ENCODE measurements around the gene SCG3.

The SCG3 gene

GRCh38 chr15:51699373-51699772, 18.1 kb downstream of the SCG3 start:
- H3K27me3 ChIP-seq (ENCODE audit: low read length): peaks cover 2% of the 10 kb centered on the region; the same call in 1 of the 2 replicates
- no peaks in the 10 kb centered on the region for H3K9me3 ChIP-seq (ENCODE audit: insufficient read depth, low read length)
- H3K27ac ChIP-seq (ENCODE audit: low read depth, low read length): no peak overlapping the region
- no peak for TF ChIP-seq EZH2phosphoT487 (conservative IDR thresholded peaks at IDR 0.05; ENCODE audit: low read length)
- no peak for TF ChIP-seq CTCF (IDR thresholded peaks at IDR 0.05; ENCODE audit: insufficient read depth, low read length, poor library complexity, severe bottlenecking)
- H3K4me2 ChIP-seq (ENCODE audit: low read depth, low read length, poor library complexity, severe bottlenecking): no peak overlapping the region
- H3F3A ChIP-seq (ENCODE audit: insufficient read depth): no peaks in the 10 kb centered on the region
- H3K36me3 ChIP-seq (ENCODE audit: low read length): no peaks in the 10 kb centered on the region
- H2AFZ ChIP-seq (ENCODE audit: low read depth, low read length, severe bottlenecking): no peak overlapping the region
- no peaks in the 10 kb centered on the region for H3K79me2 ChIP-seq (ENCODE audit: insufficient read depth, low read length)
- no peak overlapping the region for H3K4me3 ChIP-seq (ENCODE audit: insufficient read depth, low read length, poor library complexity, severe bottlenecking)
- no peaks in the 10 kb centered on the region for H3K9me2 ChIP-seq (replicated peaks; ENCODE audit: insufficient read depth, low read length)
- H4K20me1 ChIP-seq (ENCODE audit: low read depth, low read length): no peaks in the 10 kb centered on the region
- H3K9ac ChIP-seq (ENCODE audit: low read length): no peak overlapping the region

- no peaks in the 10 kb centered on the region for H3K79me2 ChIP-seq (ENCODE audit: insufficient read depth, low read length)
- no peak overlapping the region for H3K9ac ChIP-seq (ENCODE audit: low read length)
- no peaks in the 10 kb centered on the region for H3K9me3 ChIP-seq (ENCODE audit: insufficient read depth, low read length)
- no peaks in the 10 kb centered on the region for H3K36me3 ChIP-seq (ENCODE audit: low read length)
- H2AFZ ChIP-seq (ENCODE audit: low read depth, low read length, severe bottlenecking): no peak overlapping the region
- TF ChIP-seq EZH2phosphoT487 (conservative IDR thresholded peaks at IDR 0.05; ENCODE audit: low read length) (no peak), CTCF (IDR thresholded peaks at IDR 0.05; ENCODE audit: insufficient read depth, low read length, poor library complexity, severe bottlenecking) (no peak)
- no peak overlapping the region for H3K27ac ChIP-seq (ENCODE audit: low read depth, low read length)
- H4K20me1 ChIP-seq (ENCODE audit: low read depth, low read length): no peaks in the 10 kb centered on the region
- no peaks in the 10 kb centered on the region for H3K9me2 ChIP-seq (replicated peaks; ENCODE audit: insufficient read depth, low read length)
- peaks cover 2% of the 10 kb centered on the region; the same call in 1 of the 2 replicates for H3K27me3 ChIP-seq (ENCODE audit: low read length)
- no peaks in the 10 kb centered on the region for H3F3A ChIP-seq (ENCODE audit: insufficient read depth)
- H3K4me2 ChIP-seq (ENCODE audit: low read depth, low read length, poor library complexity, severe bottlenecking): no peak overlapping the region
- no peak overlapping the region for H3K4me3 ChIP-seq (ENCODE audit: insufficient read depth, low read length, poor library complexity, severe bottlenecking)
Observed at GRCh38 chr15:51702710-51703109, 21.4 kb downstream of the SCG3 start.

GRCh38 chr15:51706291-51706690, 25.0 kb downstream of the SCG3 start:
- H3K79me2 ChIP-seq (ENCODE audit: insufficient read depth, low read length): no peaks in the 10 kb centered on the region
- H3F3A ChIP-seq (ENCODE audit: insufficient read depth): no peaks in the 10 kb centered on the region
- H3K4me3 ChIP-seq (ENCODE audit: insufficient read depth, low read length, poor library complexity, severe bottlenecking): no peak overlapping the region
- H3K9me3 ChIP-seq (ENCODE audit: insufficient read depth, low read length): no peaks in the 10 kb centered on the region
- H3K9me2 ChIP-seq (replicated peaks; ENCODE audit: insufficient read depth, low read length): no peaks in the 10 kb centered on the region
- TF ChIP-seq CTCF (IDR thresholded peaks at IDR 0.05; ENCODE audit: insufficient read depth, low read length, poor library complexity, severe bottlenecking) (no peak), EZH2phosphoT487 (conservative IDR thresholded peaks at IDR 0.05; ENCODE audit: low read length) (no peak)
- no peak overlapping the region for H2AFZ ChIP-seq (ENCODE audit: low read depth, low read length, severe bottlenecking)
- H3K27me3 ChIP-seq (ENCODE audit: low read length): no peaks in the 10 kb centered on the region
- no peaks in the 10 kb centered on the region for H4K20me1 ChIP-seq (ENCODE audit: low read depth, low read length)
- no peak overlapping the region for H3K27ac ChIP-seq (ENCODE audit: low read depth, low read length)
- no peak overlapping the region for H3K4me2 ChIP-seq (ENCODE audit: low read depth, low read length, poor library complexity, severe bottlenecking)
- no peaks in the 10 kb centered on the region for H3K36me3 ChIP-seq (ENCODE audit: low read length)
- H3K9ac ChIP-seq (ENCODE audit: low read length): no peak overlapping the region

All from SU-DHL-6 (cell line).